HCT116 (cell line): Measurements from ENCODE around the gene ROGDI.

Experiments
- CTCF ChIP-seq, 3 experiments: fragments of 200-600 bp in 1 of 3; sonication (generic) in 1 of 3; IDR thresholded peaks in 2 of 3; conservative IDR thresholded peaks in 1 of 3; 2 replicates each; pipeline ENCODE4 v1.5.1; 2012 to 2017; ENCODE audit warnings: low read depth in 2 of 3, low read length in 2 of 3, antibody characterized with exemption in 1 of 3, borderline replicate concordance in 1 of 3, control low read depth in 1 of 3, mild to moderate bottlenecking in 1 of 3, mixed read lengths in 1 of 3, mixed run types in 1 of 3, moderate library complexity in 1 of 3; ENCODE audit not compliant: insufficient read depth in 1 of 3
- MAX ChIP-seq: IDR thresholded peaks from 2 replicates; pipeline ENCODE4 v1.6.1; 2012
- POLR2A ChIP-seq: IDR thresholded peaks from 2 replicates; pipeline ENCODE4 v1.7.0; 2011; ENCODE audit warnings: borderline replicate concordance; ENCODE audit not compliant: insufficient read depth, insufficient read length; ENCODE audit errors: extremely low read depth
- POLR2AphosphoS5 ChIP-seq: IDR thresholded peaks from 2 replicates; pipeline ENCODE4 v1.6.1; 2011; ENCODE audit warnings: mild to moderate bottlenecking, low read depth, low read length, moderate library complexity
- SIN3A ChIP-seq: IDR thresholded peaks from 2 replicates; pipeline ENCODE4 v1.6.1; 2012; ENCODE audit warnings: low read depth
- SP1 ChIP-seq: IDR thresholded peaks from 2 replicates; pipeline ENCODE4 v1.6.1; 2012; ENCODE audit warnings: low read depth
- SRF ChIP-seq: IDR thresholded peaks from 2 replicates; pipeline ENCODE4 v1.6.1; 2012; ENCODE audit warnings: low read depth
- ZFX ChIP-seq: fragments of 450-650 bp; IDR thresholded peaks from 2 replicates; pipeline ENCODE4 v1.6.1; 2017

GRCh38 chr16:4825196-4825595 is 22.8 kb upstream of the ROGDI start:
- TF ChIP-seq SP1: no peak
- no peak for TF ChIP-seq MAX
- no peak for TF ChIP-seq CTCF (IDR thresholded peaks at IDR 0.05 in 2 of 3, conservative IDR thresholded peaks at IDR 0.05 in 1 of 3; ENCODE audit: borderline replicate concordance in 1 of 3, insufficient read depth in 1 of 3, low read depth in 2 of 3, low read length in 2 of 3)
- TF ChIP-seq POLR2AphosphoS5: no peak
- no peak for TF ChIP-seq SIN3A
- no peak for TF ChIP-seq SRF
- TF ChIP-seq POLR2A: no peak
- TF ChIP-seq ZFX: no peak
